Endothelial cell of umbilical vein (primary cell): ENCODE results near the gene LIN7B.

Source experiments
- POLR2A ChIP-seq: IDR thresholded peaks from 2 replicates; pipeline ENCODE4 v1.6.1; 2012; ENCODE audit warnings: low read depth, mild to moderate bottlenecking, control low read depth, low read length
- TF ChIP-seq, protein P1 (sequence below), 2 donors: IDR thresholded peaks; 1 replicate in 1 of 2; 2 replicates in 1 of 2; pipeline ENCODE4 v1.5.1; 2011; ENCODE audit warnings: low read length in 2 of 2, mild to moderate bottlenecking in 2 of 2, moderate library complexity in 2 of 2, control low read depth in 1 of 2, inconsistent platforms in 1 of 2, low read depth in 1 of 2; ENCODE audit not compliant: insufficient read depth in 1 of 2; ENCODE audit errors: extremely low read depth in 1 of 2
- TF ChIP-seq, protein P2 (sequence below): IDR thresholded peaks from 2 replicates; pipeline ENCODE4 v1.6.1; 2011; ENCODE audit not compliant: insufficient read depth, insufficient read length

DNA sequence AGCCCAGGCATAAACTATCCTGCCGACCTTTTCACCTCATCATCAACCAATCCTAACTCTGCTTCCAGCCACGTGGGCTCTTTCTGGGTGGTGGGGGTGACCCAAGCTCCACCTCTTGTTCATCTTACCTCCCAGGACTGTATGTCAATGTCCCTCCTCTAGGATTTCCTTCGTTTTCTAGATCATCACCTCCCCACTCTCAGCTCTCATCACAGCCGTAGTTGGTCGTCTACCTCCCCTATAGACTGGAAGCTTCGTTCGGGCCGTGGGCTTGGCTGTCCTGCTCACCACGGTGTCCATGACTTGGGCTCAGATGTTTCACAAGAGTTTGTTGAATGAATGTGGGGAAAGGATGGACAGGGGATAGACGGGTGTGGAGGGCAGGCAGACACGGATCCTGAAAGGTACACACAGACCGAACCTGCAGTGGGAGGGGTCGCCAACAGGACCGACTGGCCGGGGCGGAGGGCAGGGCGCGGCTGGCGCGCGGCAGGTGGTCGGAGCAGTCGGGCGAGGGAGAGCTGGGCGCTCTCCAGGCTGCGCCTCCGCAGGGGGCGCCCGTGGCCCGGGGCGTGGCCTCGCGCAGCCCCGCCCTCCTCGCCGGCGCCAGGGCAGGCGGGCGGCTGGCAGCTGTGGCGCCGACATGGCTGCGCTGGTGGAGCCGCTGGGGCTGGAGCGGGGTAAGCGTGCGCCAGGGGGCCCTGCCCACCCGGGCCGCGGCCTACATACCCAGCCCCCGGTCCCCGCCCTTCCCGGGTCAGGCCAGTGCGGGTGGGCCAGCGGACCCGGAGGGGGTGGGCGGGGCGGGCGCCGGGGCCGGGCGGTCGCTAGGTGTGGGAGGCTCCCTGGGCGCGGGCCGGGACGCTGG is at the start of gene LIN7B:
- TF ChIP-seq, protein P1, sequence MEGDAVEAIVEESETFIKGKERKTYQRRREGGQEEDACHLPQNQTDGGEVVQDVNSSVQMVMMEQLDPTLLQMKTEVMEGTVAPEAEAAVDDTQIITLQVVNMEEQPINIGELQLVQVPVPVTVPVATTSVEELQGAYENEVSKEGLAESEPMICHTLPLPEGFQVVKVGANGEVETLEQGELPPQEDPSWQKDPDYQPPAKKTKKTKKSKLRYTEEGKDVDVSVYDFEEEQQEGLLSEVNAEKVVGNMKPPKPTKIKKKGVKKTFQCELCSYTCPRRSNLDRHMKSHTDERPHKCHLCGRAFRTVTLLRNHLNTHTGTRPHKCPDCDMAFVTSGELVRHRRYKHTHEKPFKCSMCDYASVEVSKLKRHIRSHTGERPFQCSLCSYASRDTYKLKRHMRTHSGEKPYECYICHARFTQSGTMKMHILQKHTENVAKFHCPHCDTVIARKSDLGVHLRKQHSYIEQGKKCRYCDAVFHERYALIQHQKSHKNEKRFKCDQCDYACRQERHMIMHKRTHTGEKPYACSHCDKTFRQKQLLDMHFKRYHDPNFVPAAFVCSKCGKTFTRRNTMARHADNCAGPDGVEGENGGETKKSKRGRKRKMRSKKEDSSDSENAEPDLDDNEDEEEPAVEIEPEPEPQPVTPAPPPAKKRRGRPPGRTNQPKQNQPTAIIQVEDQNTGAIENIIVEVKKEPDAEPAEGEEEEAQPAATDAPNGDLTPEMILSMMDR (IDR thresholded peaks at IDR 0.05; ENCODE audit: extremely low read depth in 1 of 2, insufficient read depth in 1 of 2, low read depth in 1 of 2, low read length in 2 of 2) = peak; percentile 50 to 57
- TF ChIP-seq, protein P2, sequence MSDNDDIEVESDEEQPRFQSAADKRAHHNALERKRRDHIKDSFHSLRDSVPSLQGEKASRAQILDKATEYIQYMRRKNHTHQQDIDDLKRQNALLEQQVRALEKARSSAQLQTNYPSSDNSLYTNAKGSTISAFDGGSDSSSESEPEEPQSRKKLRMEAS = no peak
- peak; percentile 35 for TF ChIP-seq POLR2A
